Measurements from ENCODE around the gene CCL1.

The CCL1 gene

DNA sequence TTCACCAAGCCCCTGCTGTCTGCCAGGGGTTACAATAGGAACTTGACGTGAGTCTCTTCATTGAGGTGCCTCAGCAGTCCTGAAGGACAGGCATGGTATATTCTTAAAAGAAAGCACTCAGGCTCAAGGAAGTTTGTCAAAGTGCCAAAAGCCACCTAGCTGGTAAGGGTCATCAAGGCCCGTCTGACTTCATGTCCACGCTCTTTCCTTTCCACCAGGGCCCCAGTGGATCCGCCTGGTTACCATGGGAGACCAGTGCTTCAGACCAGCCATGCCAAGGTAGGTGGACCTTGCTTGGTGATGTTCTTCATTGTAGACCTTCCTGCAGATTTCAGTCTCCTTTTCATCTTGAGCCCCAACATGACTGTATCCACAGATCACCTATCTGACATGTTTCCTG lies 27.6 kb upstream of the CCL1 start:
- DNase-seq (ENCODE audit: low read depth): no peak
- TF ChIP-seq, protein P1, sequence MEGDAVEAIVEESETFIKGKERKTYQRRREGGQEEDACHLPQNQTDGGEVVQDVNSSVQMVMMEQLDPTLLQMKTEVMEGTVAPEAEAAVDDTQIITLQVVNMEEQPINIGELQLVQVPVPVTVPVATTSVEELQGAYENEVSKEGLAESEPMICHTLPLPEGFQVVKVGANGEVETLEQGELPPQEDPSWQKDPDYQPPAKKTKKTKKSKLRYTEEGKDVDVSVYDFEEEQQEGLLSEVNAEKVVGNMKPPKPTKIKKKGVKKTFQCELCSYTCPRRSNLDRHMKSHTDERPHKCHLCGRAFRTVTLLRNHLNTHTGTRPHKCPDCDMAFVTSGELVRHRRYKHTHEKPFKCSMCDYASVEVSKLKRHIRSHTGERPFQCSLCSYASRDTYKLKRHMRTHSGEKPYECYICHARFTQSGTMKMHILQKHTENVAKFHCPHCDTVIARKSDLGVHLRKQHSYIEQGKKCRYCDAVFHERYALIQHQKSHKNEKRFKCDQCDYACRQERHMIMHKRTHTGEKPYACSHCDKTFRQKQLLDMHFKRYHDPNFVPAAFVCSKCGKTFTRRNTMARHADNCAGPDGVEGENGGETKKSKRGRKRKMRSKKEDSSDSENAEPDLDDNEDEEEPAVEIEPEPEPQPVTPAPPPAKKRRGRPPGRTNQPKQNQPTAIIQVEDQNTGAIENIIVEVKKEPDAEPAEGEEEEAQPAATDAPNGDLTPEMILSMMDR (conservative IDR thresholded peaks at IDR 0.05; ENCODE audit: low read depth, low read length): no peak
- H3K4me3 ChIP-seq (ENCODE audit: low read depth, low read length): no peak overlapping the region

DNA sequence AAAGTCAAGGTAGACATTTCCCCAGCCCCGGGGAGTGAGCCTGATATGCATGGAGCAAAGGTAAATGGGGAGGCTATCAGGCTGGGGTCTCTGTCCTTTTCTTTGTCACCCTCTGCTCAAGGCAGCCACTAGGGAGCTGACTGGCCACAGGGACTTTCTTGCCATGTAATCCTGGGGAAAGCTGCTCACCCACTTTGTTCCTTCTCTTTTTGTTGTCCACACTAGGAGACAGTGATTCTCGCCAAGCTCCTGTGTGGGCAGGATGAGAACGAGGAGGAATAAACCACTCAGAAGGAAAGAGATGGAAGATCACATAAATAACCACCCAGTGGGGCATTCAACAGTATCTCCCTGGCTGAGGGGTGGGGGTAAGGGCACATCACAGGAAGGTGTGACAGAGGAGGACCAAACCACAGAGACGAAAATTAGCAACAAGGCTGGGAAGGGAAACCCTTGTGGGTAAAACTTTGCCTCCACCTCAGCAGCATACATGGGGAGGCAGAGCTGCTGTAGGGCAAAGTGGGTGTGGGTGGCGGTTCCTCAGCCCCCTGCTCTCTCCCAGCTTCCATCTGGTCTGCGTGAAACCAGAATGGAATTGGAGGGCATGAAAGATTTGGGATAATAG lies 26.2 kb upstream of the CCL1 start:
- no peak overlapping the region for H3K4me3 ChIP-seq (ENCODE audit: low read depth, low read length)
- no peak for DNase-seq (ENCODE audit: low read depth)
- TF ChIP-seq, protein P1 (conservative IDR thresholded peaks at IDR 0.05; ENCODE audit: low read depth, low read length): no peak

GRCh38 chr17:34387566-34387965 lies 24.5 kb upstream of the CCL1 start:
- no peak for DNase-seq (ENCODE audit: low read depth)
- TF ChIP-seq, protein P1 (conservative IDR thresholded peaks at IDR 0.05; ENCODE audit: low read depth, low read length): no peak
- no peak overlapping the region for H3K4me3 ChIP-seq (ENCODE audit: low read depth, low read length)

DNA sequence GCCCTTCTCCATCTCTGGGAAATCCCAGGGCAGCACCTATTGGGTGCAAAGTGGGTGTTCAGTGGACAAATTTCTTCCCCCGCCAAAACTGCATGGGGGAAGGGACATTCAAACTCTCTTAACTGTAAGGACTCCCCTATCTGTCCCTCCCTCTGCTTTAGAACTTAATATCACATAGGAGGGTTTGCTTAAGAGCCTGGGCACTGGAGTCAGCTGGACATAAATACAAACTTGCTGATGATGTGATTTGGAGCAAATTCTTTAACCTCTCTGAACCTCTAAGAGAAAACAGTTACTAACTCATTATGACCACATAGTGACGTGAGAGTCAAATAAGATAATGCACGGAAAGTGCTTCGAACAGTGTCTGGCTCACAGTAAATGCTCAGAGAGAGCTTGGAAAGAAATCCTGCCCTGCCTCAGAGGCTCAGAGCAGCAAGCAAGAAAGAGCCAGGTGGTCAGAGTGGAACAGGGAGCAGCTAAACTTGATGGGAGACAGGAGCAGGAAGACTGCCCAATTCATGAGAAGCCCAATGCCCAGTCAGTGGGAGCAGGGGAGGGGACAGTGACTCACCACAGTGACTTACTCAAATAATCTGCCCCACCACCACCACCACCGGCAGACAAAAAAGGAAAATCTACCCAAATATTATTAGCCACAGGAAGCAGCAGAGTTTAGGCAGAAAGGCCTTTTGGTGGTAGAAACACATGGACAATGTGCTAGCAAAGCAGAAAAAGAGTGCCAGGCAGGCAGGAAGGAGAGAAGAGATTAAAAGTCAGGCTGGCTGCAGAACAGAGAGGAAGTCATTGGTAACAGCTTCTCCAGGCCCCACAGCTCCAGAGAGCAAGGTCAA lies 23.9 kb upstream of the CCL1 start:
- TF ChIP-seq, protein P1 (conservative IDR thresholded peaks at IDR 0.05; ENCODE audit: low read depth, low read length): no peak
- no peak for DNase-seq (ENCODE audit: low read depth)
- H3K4me3 ChIP-seq (ENCODE audit: low read depth, low read length): no peak overlapping the region

DNA sequence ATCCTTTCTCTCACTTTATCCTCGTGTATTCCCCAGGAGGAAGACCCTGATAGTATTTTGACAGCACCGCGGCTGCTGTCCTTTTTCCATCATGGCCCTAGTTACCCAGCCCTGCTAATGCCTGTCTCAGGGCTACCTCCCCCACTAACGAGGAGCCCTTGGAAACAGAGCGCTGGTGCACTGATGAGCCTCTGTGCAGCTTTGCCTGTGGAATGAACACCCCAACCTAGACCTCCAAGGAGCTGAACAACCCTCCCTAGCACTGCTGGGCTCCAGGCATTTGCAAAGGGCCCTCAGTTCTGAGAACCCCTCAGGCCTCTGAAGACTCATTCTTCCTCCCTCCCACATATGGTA lies 23.3 kb upstream of the CCL1 start:
- H3K4me3 ChIP-seq (ENCODE audit: low read depth, low read length): no peak overlapping the region
- TF ChIP-seq, protein P1 (conservative IDR thresholded peaks at IDR 0.05; ENCODE audit: low read depth, low read length): no peak
- no peak for DNase-seq (ENCODE audit: low read depth)

GRCh38 chr17:34384822-34385605 lies 22.0 kb upstream of the CCL1 start:
- TF ChIP-seq, protein P1 (conservative IDR thresholded peaks at IDR 0.05; ENCODE audit: low read depth, low read length): no peak
- no peak for DNase-seq (ENCODE audit: low read depth)

More at GRCh38 chr17:34384822-34385605, 22.0 kb upstream of the CCL1 start:
- no peak overlapping the region for H3K4me3 ChIP-seq (ENCODE audit: low read depth, low read length)
